Spleen (tissue), 11 donors: ENCODE results near the gene ADAMTS18. TPM values are rescaled to one million over a fixed set of nuclear protein-coding genes. Genes with fewer than 3 reads are reported as not detected.

Experiments used
- DNase-seq: peaks from one replicate; pipeline ENCODE4 v3.0.0-alpha.2; 2020
- H3K27ac ChIP-seq, 8 donors: fragments of 200-600 bp; sonication (generic) in 7 of 8; 1 replicate in 4 of 8; 2 replicates in 4 of 8; pipeline versions ENCODE4 v1.5.0 to v1.8.0; 2016 to 2021; ENCODE audit warnings: inconsistent platforms in 4 of 8, mild to moderate bottlenecking in 4 of 8, moderate library complexity in 1 of 8
- H3K27me3 ChIP-seq, 7 donors: fragments of 200-600 bp; sonication (generic) in 6 of 7; replicated peaks in 1 of 7; 1 replicate in 4 of 7; 2 replicates in 3 of 7; pipeline versions ENCODE4 v1.5.0 to v1.8.0; 2016 to 2021; ENCODE audit warnings: inconsistent platforms in 3 of 7, mild to moderate bottlenecking in 1 of 7
- H3K36me3 ChIP-seq, 6 donors: fragments of 200-600 bp; sonication (generic) in 5 of 6; 1 replicate in 4 of 6; 2 replicates in 2 of 6; pipeline versions ENCODE4 v1.5.0 to v1.8.0; 2016 to 2021; ENCODE audit warnings: inconsistent platforms in 2 of 6
- H3K4me1 ChIP-seq, 6 donors: fragments of 200-600 bp; sonication (generic) in 5 of 6; 1 replicate in 3 of 6; 2 replicates in 3 of 6; pipeline versions ENCODE4 v1.5.0 to v1.8.0; 2016 to 2021; ENCODE audit warnings: inconsistent platforms in 3 of 6
- H3K4me3 ChIP-seq, 8 donors: fragments of 200-600 bp; sonication (generic) in 7 of 8; 1 replicate in 4 of 8; 2 replicates in 4 of 8; pipeline versions ENCODE4 v1.5.0 to v1.8.0; 2016 to 2021; ENCODE audit warnings: inconsistent platforms in 4 of 8, mild to moderate bottlenecking in 4 of 8, moderate library complexity in 2 of 8
- H3K9me3 ChIP-seq, 8 donors: fragments of 200-600 bp; sonication (generic) in 7 of 8; 1 replicate in 4 of 8; 2 replicates in 4 of 8; pipeline versions ENCODE4 v1.5.0 to v1.8.0; 2016 to 2021; ENCODE audit warnings: inconsistent platforms in 4 of 8
- POLR2A ChIP-seq, 3 donors: fragments of 450-650 bp; IDR thresholded peaks; one replicate each; pipeline ENCODE4 v1.5.1; 2017; ENCODE audit warnings: antibody characterized with exemption in 3 of 3, mild to moderate bottlenecking in 1 of 3
- POLR2AphosphoS5 ChIP-seq, 3 donors: sonication (generic); formaldehyde crosslinking; IDR thresholded peaks; one replicate each; pipeline ENCODE4 v1.5.1; 2017; ENCODE audit warnings: antibody characterized with exemption in 3 of 3
- WGBS, 5 donors: extraction: QIAGEN DNeasy Blood & Tissue Kit in 3 of 5; methylation state at CpG; one replicate each; pipeline versions ENCODE4 v1.1.5 to v1.1.7; 2013 to 2018; 5-methylcytosine and 5-hydroxymethylcytosine counted together
- intact Hi-C: fragments of 100-400 bp; cut with DNase I; formaldehyde crosslinking; loops from one replicate; pipeline ENCODE4 v1.15.0; 2023; ENCODE audit warnings: low total_unique reads
- polyA plus RNA-seq, 3 donors: library from polyadenylated mRNA; stranded (reverse); fragments of 200-250 nt; gene quantifications; one replicate each; pipeline ENCODE4 v1.2.1, GENCODE V29; 2013
- total RNA-seq, 7 donors: library from RNA; depleted of rRNA in 3 of 7; stranded (reverse); fragments of >200 nt in 3 of 7; fragmentation: NEBNext Ultra II Directional in 4 of 7; extraction: Animal tissue kit (Norgen Biotek cat#: 25700) in 4 of 7; gene quantifications; one replicate each; pipeline versions ENCODE4 v1.1.0 to v1.2.1, GENCODE V29; 2016 to 2021
- TF ChIP-seq, protein P1 (sequence below), 11 experiments: fragments of 200-600 bp in 7 of 11; fragments of 450-650 bp in 4 of 11; sonication (generic) in 4 of 11; IDR thresholded peaks in 8 of 11; conservative IDR thresholded peaks in 3 of 11; 1 replicate in 7 of 11; 2 replicates in 4 of 11; pipeline versions ENCODE4 v1.4.0 to v1.8.0; 2016 to 2021; ENCODE audit warnings: antibody characterized with exemption in 11 of 11, inconsistent platforms in 4 of 11, mild to moderate bottlenecking in 1 of 11
- donor health status: healthy with polysubstance abuse.
- donor health status: DM: no; HTN: no; CAD: no; lungs with moderate emphysema.
- donor health status: DM: no; HTN: no; CAD: no.
- donor health status: Bipolar disorder and iron deficiency.
- donor health status: healthy.
- donor health status: DM: no; HTN: no; CAD: no.
- donor health status: DM: yes; HTN: yes; CAD: no.

The ADAMTS18 gene
- total and polyA plus RNA-seq, 10 donors, result not detected

DNA sequence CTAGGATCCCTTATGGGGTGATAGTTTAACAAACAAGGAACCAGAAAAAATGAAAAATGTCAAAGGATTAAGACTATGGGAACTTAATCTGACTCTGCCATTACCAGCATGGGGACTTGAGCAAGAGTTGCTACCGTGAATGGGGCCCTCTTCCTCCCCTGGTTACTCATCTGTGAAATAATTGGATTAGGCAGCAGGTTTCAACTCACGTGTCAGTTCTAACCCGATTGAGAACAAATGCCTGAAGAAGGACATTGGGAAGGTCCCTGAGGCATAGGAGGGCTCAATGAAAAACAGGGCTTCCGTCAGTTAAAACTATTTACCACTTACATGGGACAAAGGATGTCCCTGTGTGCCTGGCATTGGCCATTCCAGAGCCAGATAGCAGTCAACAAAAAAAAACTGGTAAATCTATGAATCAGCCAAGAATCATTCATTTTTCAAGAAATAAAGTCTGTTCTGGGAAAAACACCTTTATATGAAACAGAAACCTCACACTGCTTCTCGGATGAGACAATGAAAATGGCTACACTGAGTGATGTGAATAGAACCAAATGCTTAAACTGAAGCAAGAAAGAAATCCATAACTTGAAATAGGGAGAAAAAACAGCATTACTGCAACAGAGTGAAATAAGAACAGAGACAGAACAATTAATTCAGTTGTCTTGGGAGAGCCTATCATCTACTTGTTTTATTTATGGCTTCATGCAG is 104.3 kb downstream of the ADAMTS18 start:
- no peak overlapping the region for H3K27ac ChIP-seq
- intact Hi-C loops, result no loop called here
- no peaks in the 10 kb centered on the region for H3K36me3 ChIP-seq
- DNase-seq, result no peak
- WGBS, 5 donors, result 46 to 53% (median 50%) methylated on average over 5 of the region's 5 CpGs
- TF ChIP-seq POLR2A (IDR thresholded peaks at IDR 0.05) (no peak), POLR2AphosphoS5 (IDR thresholded peaks at IDR 0.05) (no peak)
- TF ChIP-seq, protein P1, sequence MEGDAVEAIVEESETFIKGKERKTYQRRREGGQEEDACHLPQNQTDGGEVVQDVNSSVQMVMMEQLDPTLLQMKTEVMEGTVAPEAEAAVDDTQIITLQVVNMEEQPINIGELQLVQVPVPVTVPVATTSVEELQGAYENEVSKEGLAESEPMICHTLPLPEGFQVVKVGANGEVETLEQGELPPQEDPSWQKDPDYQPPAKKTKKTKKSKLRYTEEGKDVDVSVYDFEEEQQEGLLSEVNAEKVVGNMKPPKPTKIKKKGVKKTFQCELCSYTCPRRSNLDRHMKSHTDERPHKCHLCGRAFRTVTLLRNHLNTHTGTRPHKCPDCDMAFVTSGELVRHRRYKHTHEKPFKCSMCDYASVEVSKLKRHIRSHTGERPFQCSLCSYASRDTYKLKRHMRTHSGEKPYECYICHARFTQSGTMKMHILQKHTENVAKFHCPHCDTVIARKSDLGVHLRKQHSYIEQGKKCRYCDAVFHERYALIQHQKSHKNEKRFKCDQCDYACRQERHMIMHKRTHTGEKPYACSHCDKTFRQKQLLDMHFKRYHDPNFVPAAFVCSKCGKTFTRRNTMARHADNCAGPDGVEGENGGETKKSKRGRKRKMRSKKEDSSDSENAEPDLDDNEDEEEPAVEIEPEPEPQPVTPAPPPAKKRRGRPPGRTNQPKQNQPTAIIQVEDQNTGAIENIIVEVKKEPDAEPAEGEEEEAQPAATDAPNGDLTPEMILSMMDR (IDR thresholded peaks at IDR 0.05 in 8 of 11, conservative IDR thresholded peaks at IDR 0.05 in 3 of 11), result no peak
- H3K4me3 ChIP-seq, result no peak overlapping the region
- no peaks in the 10 kb centered on the region for H3K4me1 ChIP-seq
- no peaks in the 10 kb centered on the region for H3K9me3 ChIP-seq
- peaks cover 0 to 7% (median 0%) of the 10 kb centered on the region in 7 donors for H3K27me3 ChIP-seq

DNA sequence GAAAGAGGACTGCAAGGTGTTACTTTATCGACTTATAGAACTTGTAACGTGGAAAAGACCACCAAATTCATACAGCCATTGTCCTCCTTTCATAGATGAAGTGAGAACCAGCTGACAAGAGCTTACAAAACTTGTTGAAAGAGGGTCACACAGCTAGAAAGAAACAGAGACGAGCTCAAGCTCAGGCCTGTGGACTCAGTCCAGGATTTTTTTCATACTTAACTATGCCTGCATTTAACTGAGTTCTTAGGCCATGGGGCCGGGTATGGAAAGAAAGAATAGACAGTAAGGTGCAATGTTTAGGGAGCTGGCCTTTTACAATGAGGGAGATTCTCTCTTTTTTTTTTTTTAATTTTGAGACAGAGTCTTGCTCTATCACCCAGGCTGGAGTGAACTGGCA is 106.1 kb downstream of the ADAMTS18 start:
- DNase-seq, result no peak
- 59 to 73% (median 65%) methylated on average over 4 of the region's 4 CpGs for WGBS, 5 donors
- no peak overlapping the region for H3K27ac ChIP-seq

DNA sequence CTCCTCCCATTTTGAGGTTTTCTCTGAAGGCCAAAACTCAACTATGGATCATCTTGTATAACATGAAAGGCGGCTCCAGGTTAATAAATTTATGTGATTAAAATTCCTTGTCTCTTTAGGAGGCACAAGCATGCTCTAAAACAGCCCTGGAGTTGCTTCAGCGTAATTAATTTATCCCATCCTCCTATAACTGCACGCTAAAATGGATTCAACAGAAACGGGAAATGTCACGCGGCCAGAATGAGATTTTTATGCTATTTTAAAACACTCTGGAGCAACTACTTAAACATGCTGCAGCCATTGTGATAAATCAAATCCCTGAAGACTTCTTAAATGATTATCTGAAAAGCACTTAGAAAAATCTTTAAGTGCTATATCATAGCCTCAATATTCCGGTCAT is 106.6 kb downstream of the ADAMTS18 start:
- 73 to 85% (median 81%) methylated on average over 7 of the region's 7 CpGs for WGBS, 5 donors
- Histone ChIP-seq H3K4me3 (no peak overlapping the region), H3K27ac (no peak overlapping the region), H3K9me3 (no peaks in the 10 kb centered on the region), H3K27me3 (peaks cover 0 to 7% (median 0%) of the 10 kb centered on the region in 7 donors), H3K36me3 (no peaks in the 10 kb centered on the region), H3K4me1 (no peaks in the 10 kb centered on the region)
- DNase-seq, result no peak
- TF ChIP-seq POLR2A (IDR thresholded peaks at IDR 0.05) (no peak), POLR2AphosphoS5 (IDR thresholded peaks at IDR 0.05) (no peak)
- TF ChIP-seq, protein P1 (IDR thresholded peaks at IDR 0.05 in 8 of 11, conservative IDR thresholded peaks at IDR 0.05 in 3 of 11), result no peak
- intact Hi-C loops, result no loop called here

More for the DNA sequence above, 106.1 kb downstream of the ADAMTS18 start:
- intact Hi-C loops, result no loop called here
- TF ChIP-seq POLR2A (IDR thresholded peaks at IDR 0.05) (no peak), POLR2AphosphoS5 (IDR thresholded peaks at IDR 0.05) (no peak)
- Histone ChIP-seq H3K4me3 (no peak overlapping the region), H3K27me3 (peaks cover 0 to 7% (median 0%) of the 10 kb centered on the region in 7 donors), H3K36me3 (no peaks in the 10 kb centered on the region), H3K4me1 (no peaks in the 10 kb centered on the region), H3K9me3 (no peaks in the 10 kb centered on the region)

DNA sequence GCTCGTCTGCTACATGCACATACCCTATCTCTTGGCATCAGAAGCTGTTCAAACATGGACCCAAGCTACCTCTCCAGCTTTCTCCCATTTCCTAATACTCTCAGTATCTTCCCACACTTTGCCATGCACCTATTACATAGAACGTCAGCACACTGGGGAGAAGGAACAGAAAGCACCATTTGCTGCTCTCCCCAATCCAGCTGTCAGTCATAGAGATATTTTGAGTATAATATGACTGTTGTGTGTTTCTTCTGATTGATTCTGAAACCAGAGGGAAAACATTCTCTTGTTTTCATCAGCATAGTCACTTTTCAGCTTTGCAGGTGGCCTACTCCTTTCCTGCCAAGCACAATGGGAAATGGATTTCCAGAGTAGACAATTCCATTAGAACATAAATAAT is 107.1 kb downstream of the ADAMTS18 start:
- intact Hi-C loops, result no loop called here
- Histone ChIP-seq H3K9me3 (no peaks in the 10 kb centered on the region), H3K4me1 (no peaks in the 10 kb centered on the region), H3K36me3 (no peaks in the 10 kb centered on the region), H3K27ac (no peak overlapping the region), H3K4me3 (no peak overlapping the region), H3K27me3 (peaks cover 0 to 7% (median 0%) of the 10 kb centered on the region in 7 donors)
- WGBS, 5 donors, result 57 to 71% (median 65%) methylated on average over 2 of the region's 2 CpGs
- TF ChIP-seq POLR2A (IDR thresholded peaks at IDR 0.05) (no peak), POLR2AphosphoS5 (IDR thresholded peaks at IDR 0.05) (no peak)
- TF ChIP-seq, protein P1 (IDR thresholded peaks at IDR 0.05 in 8 of 11, conservative IDR thresholded peaks at IDR 0.05 in 3 of 11), result no peak
- DNase-seq, result no peak
